A204.1 (cell line): ENCODE measurements around the gene PKD1L1.

ENCODE experiments used
- FAIRE-seq: peaks from 2 replicates; lab custom pipeline; 2012; peaks lifted over from hg19 to GRCh38; lab: Jason Lieb, UNC

The PKD1L1 gene

DNA sequence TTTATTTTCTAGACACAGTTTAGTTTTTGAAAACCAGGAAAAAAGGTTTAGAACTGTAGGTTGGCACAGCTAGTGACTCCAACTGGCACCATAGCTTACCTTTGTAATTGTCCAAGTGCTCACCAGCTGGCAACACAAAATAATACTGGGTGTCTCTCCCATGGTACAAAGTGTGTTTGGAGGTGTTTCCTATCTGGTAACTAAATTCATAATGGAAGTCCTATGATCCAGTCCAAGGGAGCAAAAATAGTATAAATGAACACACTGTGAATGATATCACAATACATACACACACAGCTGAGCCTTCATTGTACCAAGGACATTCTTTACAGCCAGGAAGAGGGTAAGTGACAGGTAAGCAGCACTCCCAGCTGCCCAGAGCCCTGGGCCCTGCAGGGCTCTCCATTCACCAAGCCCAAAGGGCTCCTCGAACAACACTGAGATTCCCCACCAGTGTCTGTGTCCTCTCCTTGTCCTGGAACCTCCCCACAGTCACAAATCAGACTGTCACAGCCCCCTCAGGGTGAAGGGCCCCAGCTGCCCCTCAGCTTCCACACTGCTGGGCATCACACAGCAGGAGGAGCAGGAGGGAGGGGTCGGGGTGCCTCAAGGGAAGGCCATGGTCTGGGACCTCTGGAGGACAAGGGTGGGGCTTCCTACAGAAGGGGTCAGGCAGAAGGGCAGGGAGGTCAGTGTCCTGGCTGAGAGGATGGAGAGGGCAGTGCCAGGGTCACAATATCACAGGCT is 72.1 kb downstream of the PKD1L1 start:
- no peak for FAIRE-seq

DNA sequence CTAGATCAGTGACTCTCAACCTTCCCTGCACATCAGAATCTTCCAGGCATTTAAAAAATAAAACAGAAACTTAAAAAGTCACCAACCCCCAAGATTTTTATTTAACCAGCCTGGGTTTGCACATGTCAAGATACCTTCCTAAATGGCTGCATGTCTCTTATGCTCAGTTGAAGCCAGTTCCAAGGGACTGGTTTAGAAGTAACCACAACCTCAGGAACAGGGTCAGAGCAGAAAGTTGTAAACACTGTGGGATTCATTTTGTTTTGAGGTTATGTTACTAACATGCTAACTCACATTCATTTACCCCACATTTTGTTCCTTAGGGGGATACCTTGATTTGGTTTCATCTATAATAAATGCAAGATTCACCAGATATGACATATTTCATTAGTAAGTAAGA is 72.9 kb downstream of the PKD1L1 start:
- no peak for FAIRE-seq

DNA sequence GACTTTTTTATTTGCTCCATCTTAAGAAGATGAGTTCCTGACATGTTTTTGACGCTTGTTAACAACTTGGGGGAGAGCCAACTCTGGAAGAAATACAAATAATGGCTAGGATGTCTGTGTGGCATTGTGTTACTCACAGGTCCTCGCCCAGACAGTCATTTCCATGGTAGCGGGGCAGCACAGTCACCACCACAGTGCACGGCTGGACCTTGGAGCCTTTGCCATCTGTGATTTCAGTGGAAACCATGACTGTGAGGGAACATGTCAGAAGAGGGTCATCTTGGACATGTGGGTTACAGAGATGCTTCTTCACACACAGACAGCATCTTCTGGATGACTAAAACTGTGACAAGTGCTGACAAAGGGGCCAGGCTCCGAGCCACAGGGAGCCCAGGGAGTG is 74.5 kb downstream of the PKD1L1 start:
- FAIRE-seq = no peak

DNA sequence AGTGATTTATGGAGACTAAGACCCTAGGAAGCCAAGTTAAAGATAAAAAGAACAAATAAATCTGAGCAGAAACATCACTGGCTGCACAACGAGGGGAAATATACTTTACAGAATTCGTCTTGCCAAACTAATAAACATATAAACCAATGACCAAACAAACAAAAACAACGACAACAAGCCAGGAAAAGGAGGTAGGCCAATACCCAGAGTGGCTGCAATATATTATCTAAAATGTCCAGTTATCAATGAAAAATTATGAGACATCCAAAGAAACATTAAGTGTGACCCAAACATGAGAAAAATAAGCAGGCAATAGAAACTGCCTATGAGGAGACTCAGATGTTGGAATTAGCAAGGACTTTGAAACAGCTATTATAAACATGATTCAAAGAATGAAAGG is 81.0 kb downstream of the PKD1L1 start:
- no peak for FAIRE-seq

DNA sequence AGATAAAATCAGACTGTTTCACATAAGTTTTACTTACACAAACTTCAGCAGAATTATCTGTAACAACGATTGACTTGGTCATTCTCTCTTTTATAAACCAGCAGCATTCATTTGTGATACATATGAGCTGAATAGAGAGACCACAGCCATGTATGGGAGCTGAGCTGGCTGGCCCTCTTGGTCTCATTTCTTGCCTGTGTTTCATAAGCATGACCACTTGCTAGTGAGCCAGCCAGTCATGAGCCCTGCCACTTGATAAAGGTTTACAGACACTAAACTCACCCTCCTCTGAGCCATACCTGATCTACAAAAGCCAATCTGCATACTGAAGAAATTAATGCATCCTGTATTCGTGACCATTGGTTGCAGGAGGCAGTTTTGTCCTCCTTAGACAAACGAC is 82.1 kb downstream of the PKD1L1 start:
- FAIRE-seq = no peak

DNA sequence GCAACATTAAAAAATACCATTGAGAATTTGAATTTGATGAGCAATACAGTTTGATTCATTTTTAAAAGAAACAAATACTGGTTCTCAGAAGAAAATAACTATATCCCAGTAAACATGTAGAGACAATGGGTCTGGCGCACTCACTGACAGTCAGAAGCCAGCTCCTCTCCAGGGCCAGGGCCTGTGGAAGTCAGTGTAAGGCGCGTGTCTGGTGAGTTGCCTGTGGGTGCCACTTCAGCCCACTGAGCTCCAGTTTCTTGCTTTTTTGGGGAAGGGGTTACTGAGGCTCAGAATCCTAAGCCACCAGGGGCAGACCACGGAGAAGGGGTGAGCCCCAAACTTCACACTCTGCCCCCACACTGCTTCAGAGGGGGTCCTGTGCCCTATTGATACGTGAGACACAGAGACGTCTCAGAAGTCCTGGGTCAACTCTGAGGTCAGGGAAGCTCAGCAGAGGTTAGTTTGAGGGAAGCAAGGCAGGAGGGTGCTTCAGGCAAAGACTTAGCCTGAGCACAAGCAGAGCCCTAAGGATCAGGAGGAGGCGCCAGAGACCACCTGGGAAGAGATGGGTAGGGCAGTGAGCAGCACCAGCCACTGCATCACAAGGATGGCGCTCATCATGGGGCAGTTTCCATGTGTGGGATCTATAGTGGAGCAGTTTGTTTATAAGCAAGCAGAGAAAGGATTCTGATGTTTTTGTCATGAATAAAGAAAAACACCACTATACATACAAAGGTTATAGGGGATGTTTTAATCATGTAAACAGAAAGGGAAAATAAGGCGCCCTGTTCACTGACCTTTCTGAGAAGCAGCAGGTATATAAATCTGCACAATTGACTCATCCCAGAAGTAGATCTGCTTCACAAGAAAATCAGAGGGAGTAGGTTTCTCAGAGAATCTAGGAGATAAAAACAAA is 95.7 kb downstream of the PKD1L1 start:
- FAIRE-seq = no peak

DNA sequence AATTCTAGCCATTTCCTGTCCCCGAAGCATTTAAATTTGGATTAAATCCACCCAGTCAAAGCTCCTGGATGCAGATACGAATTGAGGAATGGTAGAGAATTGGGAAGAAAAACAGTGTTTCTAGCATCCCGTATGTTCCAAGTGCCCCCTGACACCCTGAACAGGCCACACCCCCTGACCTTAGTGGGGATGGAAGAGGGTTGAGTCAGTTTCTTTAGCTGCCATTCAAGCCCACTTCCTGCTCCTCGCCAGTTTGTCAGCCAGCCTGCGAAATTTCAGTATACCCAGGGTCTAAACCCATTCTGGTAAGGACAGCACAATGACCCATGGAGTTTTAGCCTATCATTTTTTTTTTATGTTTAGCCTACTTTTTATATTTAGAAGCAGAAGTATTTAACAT is 101.1 kb downstream of the PKD1L1 start:
- FAIRE-seq = no peak

DNA sequence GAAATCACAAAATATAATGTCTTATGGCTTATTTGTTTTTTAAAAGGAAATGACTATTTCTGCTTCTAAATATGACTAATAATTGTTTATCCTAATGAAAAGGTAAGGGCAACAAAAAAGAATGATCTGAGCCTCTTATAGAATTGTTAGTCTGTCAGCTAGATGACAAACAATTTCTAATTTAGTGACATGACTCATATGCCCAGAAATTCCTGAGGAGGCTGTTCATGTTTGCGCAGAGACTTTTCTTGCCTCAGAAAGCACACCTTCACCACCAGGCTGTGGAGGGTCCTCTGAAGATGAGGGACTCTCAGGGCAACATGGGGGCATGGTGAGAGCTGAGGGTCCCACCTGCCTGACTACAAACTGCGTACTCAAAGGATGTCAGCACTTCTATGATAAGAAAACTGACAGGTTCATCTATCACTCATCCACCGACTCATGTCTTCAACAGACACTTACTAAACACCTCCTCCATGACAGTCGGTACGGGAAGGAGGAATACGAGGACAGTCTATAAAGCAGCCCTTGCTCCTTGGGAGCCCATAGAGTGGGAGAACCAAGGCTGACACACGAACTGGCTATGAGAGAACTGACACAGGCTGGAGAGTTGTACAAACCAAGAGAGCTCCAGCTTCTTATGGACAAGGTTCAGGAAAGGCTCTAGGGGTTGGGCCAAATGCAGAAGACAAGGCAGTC is 102.0 kb downstream of the PKD1L1 start:
- FAIRE-seq = no peak

DNA sequence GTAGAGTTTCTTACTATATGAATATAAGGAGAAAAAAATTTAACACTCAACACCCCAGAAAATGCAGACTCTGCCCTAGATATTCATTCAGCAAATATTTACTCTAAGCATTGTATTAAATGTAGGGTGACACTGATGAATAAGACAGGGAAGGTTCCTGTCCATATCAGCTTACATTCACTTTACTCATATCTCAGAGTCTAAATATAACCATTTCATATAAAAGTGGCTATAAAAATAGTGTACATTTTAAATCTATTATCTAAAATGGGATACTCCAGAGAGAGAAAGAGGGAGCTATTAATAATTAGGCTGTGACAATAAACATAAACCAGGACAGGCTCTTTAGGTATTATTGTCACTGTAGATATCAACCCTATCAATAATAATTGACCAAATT is 104.0 kb downstream of the PKD1L1 start:
- no peak for FAIRE-seq

DNA sequence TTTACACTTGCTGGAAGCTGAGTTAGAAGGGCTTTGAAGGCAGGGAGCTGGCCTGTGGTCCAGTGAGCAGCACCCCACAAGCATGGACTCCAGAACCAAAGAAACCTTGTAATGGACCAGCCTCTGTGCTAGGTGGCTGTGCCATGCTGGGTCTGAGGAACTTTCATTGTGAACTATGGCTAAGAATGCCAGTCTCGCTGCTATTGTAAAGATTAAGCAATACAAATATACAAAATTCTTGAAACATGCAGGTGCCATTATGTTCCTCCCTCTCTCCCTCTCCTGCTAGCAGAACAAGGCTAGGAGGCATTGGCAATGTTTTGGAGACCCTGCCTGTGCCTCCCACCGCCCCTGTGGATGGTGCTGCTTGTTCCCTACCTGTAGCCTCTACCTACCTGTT is 105.0 kb downstream of the PKD1L1 start:
- FAIRE-seq = no peak

DNA sequence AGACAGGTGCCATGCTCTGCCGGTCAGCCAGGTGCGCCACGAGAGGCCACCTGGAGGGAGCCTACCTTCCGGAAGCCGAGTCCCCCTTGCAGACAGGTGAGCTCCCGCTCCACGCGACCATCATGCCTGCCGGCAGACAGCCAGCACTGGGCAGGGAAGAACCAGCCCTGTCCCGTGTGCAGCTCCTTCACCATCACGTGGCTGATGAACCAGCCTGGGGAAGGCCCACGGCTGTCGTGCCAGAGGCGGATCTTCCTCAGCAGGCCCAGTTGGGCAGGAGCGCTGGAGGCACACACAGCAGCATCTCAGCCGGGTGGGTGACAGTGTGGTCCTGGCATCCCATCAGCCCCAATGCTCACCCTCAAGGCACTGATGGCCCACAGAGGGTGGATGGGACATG is 108.9 kb downstream of the PKD1L1 start:
- no peak for FAIRE-seq

DNA sequence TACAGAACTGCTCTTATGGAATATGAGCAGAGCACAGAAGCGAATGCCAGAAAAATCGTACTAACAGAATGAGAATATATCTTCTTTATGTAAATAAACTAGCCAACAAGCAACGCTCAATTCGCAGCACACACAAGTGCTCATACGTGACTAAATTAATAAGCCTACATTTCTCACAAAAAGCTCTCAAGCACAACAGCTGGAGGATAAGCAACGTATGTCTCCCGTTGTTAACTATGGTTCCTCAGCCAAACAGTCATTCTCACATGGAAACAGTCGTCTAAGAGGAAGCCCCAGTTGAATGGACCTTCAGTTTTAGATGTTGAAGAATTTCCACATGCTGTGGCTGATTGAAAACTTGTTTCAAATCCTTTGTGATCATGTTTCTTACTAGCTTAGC is 110.4 kb downstream of the PKD1L1 start:
- FAIRE-seq = no peak

DNA sequence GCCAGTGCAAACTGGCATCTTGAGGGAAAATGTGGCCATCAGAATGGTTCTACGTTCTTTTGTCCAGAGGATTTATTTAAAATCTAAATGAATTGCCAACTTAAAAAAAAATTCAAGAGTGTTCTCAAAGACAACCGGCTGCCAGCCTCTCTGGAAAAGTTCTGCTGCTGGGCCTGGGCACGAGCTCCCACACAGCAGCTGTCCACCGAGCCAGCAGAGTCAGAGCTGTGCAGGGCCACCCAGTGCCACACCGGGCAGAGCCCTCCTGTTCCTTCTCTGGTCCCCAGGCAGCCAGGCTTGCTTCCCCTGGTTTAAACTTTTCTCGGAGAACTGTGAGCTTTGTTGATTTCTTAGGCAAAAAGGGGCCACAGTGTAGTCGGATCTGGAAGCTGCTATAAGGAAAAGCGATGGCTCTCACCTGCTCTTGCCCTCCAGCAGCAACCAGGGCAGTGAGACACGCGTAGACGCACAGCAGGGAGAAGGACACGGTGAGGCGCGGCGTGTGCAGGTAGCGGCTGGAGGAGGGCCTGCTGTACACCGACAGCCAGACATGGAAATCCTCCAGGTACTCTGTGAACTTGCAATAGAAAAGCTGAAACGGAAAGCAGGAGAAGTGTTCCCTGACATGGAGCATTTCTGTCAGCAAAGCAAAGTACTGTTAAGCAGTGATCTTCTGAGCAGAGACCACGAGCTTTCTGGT is 111.6 kb downstream of the PKD1L1 start:
- no peak for FAIRE-seq

DNA sequence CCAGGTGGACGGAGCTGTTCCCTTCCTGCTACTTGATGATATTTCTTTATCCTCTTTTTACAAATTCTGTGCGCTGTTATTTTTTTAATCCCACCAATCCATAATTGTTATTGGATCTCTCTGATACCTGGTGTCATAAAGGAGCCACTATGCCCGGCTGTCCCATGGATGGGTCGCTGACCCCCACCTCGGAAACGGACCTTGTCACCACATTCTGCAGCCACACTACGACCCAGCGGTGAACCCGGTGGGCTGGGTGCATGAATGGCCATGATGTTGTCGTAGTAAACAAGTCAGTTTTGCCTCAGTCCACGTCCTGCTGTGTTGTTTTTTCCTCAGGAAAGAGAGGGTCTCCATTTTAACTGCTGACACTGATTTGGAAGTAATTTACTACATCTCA is 112.2 kb downstream of the PKD1L1 start:
- no peak for FAIRE-seq

DNA sequence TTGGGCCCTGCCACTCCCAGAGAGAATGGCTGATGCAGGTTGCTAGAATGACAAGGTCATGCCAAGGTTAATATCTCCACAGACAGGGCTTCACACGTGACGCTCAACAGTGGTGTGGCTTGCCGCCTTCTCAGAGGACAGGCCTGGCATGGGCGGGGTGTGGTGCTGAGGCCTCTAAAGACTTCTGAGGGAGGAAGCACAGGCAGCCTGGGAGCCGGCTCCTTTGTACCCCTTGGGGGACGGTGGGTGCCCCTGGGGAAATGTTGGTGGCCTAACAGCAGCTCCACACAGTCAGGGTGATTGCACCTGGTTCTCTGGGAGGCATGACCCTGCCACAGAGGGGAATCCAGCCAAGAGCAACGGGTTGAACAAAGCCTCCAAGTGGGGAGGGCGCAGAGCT is 115.1 kb downstream of the PKD1L1 start:
- FAIRE-seq = no peak

DNA sequence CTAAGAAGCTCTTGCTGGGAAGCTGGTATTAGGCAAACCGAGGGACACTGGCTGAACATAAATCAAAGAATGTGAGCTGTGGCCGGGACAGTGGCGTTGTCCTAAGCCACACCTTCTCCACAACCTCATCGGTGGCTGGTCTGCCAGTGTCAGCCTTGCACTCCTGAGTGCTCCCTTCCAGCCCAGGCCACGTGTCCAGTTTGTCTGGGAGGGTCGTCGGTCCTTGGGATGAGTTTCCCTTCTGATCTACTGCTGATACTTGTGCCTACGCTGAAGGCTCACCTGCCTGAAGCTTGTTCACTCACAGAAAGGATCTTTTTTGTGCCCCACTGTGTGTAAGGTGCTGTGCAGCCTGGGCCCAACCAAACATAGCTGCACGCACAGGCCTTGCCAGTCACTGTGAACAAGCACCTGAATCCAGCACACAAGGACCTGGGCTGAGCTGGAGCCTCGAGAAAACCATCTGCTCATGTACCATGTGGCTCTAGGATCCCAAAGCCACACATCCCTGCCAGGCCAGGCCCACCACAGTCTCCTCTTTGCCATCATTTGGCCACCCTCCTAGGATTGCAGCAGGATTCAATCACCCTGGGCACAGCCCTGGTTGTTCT is 116.1 kb downstream of the PKD1L1 start:
- no peak for FAIRE-seq

DNA sequence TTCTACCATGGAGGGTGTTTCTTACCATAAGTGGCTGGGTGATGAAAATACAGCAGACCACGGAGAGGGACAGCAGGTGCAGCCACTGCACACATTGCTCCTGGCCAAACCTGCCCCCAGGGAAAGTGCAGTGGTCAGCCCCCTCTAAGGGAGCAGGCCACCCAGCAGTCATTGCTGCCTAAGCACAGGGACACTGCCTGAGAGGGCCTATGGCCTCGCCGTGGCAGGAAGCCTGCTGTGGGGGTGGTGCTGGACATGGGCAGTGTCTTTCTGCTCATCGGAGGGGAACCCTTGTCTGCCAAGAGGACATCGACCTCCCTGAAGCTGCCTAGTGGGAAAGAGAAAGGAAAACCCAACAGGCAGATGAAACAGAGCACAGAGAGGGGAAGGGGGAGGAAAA is 118.3 kb downstream of the PKD1L1 start:
- no peak for FAIRE-seq

DNA sequence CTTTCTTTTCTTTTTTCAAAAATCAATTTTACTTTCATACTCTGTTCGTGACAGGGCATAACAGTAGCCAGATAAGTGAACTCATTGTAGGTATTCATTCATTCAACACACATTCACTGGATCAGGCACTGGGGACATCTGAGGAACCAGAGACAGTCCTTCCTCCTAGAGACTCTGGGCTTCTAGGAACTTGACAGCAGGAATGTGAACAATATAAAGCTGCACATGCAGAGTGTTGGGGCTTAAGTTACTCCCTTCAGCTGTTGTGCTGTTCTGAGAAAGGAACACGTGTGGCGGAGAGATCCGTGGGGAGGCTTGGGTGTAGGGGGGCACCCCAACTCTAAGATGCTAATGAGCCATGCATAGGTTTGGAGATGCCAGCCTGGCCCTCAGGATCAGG is 120.4 kb downstream of the PKD1L1 start:
- no peak for FAIRE-seq

DNA sequence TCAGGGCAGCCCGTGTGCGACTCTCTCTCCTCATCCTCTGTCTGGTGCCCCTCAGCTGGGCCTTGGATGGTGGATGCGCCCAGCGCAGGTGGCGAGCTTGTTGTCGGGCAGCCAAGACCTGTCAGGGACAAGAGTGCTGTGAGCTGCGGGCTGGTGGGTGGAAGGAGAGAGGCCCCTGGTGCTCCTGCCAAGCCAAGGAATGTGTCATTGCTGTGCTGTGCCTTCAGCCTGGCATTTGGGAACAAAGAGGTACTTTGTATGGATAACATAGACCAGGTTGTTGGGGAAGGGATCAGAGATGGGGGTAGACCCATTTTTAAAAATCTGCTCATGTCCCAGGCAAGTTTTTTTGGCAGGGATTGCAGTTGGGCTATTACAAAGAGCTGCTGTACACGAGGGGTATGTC is 120.9 kb downstream of the PKD1L1 start:
- no peak for FAIRE-seq

DNA sequence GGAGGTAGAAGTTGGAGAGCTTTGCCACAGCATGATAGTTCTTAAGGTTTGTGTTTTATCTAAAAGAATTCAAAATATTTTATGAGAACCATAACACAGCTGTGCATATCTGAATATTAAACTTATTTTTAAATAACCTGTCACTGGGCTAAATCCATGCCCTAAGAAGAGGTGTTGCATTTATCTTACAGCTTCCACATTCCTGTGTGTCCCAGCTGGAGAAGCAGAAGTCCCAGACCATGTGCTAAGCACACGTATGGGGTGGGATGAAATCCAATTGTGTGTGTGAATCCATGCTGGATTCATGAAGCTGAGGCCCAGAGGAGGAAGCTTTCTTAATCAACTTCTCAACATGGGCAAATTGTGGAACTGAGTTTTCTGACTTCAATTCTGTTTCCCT is 121.5 kb downstream of the PKD1L1 start:
- no peak for FAIRE-seq

DNA sequence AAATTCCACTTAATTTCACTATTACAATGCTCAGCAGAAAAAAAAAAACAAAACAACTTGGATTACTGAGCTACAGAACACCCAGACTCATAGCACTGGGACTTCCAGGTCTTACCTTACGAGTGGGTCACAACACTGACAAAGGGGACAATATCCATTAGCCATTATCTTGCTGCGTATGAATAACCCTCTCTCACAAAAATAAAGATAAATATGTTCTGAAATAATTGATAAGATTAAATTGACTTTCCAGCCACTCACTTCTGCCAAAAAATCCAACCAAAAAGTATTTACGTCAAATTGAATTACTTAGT is 128.7 kb downstream of the PKD1L1 start:
- no peak for FAIRE-seq
